ENCODE results near the gene MGA. TPM values are rescaled to one million over a fixed set of nuclear protein-coding genes. Genes with fewer than 3 reads are reported as not detected.

MGA gene
- polyA plus RNA-seq, 4 donors = 31.7 to 35.2 (median 33.2) TPM

GRCh38 chr15:41656188-41656587 lies 4.0 kb upstream of the MGA start:
- no peak for DNase-seq (ENCODE audit: low read depth in 4 of 4, low spot score in 3 of 4)

- DNase-seq (ENCODE audit: low read depth in 4 of 4, low spot score in 3 of 4) = no peak
Observed at GRCh38 chr15:41658689-41659088, 1.5 kb upstream of the MGA start.

DNA sequence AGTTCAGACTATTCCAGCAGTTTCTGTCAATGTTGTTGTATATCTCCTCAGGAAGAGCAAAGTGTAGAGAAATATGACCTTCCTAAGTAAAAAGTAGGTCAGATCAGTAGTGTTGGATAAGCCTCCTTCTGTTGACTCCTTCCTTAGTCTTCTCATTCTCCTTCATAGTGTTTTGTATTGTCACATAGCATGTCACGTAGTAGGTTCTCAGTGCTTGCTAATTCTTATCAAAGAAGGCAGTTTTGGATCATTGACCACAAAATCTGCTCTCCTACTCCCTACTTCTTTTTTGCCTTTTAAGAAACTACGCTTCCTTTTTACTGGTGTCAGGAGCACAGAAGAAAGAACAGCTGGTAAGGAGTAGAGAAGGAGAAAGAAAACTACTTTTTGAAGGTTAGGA lies 1.0 kb upstream of the MGA start:
- DNase-seq (ENCODE audit: low read depth in 4 of 4, low spot score in 3 of 4) = no peak

GRCh38 chr15:41659855-41660234 lies 360 bp upstream of the MGA start:
- peak in 1 of 4 donors; percentile 40 for DNase-seq (ENCODE audit: low read depth in 4 of 4, low spot score in 3 of 4)

DNA sequence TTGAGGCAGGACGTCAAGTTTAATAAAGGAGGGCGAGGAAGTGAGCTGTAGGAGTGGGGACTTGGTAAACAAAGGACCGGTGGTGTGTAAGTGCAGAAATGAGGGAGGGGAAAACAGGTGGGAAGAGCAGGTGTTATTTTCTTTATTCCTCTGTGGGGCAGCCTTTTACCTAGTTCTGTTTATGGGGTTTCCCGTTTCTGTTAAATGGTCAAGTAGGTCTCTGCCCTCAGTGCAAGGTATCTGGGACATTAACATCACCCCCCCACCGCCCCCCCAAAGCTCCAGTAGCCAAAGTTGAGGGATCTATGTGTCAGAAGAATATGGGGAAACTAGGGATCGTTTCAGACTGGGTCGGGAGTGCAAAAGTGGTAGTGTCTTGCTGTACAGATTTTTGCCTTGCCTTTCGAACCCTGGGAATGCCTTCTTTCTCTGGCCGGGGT lies 893 bp downstream of the MGA start:
- no peak for DNase-seq (ENCODE audit: low read depth in 4 of 4, low spot score in 3 of 4)

DNA sequence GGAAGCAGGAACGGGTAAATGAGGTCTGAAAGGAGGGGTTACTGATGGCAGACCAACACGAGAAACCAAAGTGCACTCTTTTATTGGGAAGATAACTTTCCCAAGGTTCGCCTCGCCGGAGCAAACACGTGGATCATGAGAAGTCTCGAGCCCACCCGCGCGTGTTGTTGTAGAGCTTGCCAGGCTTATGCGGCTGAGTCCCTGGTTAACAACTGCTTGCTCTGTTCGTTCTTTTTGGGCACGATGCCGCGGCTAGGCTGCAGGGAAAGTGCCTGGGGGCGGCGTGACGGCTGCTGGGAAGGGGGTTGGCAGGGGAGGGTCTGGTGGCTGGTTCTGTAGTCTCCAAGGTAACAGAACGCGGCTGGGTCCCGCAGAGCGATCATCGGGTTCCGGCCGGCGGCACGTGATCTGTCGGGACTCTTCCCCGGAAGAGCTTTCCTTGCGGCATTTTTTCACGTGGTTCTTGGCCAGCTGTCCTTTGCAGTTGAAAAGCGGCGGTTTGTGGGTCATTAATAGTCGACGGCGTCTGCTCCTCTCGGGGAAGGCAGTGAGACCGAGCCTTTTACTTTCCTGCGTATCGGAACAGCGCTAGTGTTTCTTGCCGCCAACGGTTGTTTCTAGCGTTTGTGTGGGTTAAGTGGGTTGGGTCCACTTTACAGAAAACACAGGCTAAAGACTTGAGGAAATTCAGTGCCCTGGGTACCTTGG lies 1.5 kb downstream of the MGA start:
- peak; percentile 41 to 65 (median 56) for DNase-seq (ENCODE audit: low read depth in 4 of 4, low spot score in 3 of 4)

GRCh38 chr15:41666353-41666920 lies 6.2 kb downstream of the MGA start:
- DNase-seq (ENCODE audit: low read depth in 4 of 4, low spot score in 3 of 4) = no peak

DNA sequence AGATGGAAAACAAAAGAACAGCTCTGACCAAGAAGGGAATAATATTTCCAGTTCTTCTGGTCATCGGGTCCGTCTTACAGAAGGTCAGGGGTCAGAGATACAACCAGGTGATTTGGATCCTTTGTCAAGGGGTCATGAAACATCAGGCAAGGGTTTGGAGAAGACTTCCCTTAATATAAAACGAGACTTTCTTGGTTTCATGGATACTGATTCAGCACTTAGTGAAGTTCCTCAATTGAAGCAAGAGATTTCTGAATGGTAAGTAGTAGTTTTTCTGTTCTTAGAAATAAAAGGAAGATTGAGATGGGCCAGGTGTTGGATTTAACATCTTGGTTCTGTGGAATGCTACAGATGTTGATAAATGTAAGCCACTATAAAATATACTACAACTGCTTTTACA lies 9.5 kb downstream of the MGA start:
- DNase-seq (ENCODE audit: low read depth in 4 of 4, low spot score in 3 of 4) = no peak

DNA sequence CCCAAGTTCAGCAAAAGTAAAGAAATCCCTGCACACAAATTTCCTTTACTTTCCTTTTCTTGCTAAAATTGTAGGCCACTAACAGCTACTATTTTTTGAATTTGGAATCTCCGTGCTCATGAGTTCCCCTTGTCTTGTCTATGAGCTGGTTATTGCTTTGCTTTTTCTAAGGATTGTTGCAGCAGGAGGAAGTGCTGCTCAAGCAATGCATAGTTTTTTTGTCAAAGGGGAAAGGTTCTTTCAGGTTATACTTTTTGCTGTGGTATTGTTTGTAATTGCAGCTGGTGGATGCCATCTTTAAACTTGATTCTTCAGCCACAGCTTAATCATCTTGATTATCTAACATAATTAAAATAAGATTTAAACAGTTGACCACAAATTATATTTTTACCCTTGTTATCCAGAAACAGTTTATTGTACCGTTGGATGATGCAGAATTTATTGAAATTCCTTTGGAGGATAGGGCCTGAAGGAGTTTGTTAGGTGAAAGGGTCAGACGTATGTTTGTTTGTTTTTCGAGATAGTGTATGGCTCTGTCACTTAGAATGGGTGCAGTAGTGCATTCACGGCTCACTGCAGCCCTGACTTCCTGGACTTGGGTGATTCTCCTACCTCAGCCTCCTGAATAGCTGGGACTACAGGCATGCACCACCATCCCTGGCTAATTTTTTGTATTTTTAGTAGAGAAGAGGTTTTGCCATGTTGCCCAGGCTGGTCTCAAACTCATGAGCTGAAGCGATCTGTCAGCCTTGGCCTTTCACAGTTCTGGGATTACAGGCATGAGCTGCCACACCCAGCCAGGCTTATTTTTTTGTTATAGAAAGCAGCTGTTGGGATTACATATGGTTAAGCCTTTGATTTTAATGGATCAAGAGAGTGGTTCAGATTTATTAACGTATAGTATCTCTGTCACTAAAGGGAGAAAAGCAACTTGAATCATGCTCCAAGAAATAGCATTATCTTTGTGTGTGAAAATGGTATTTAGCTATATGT lies 11.7 kb downstream of the MGA start:
- DNase-seq (ENCODE audit: low read depth in 4 of 4, low spot score in 3 of 4) = no peak

DNA sequence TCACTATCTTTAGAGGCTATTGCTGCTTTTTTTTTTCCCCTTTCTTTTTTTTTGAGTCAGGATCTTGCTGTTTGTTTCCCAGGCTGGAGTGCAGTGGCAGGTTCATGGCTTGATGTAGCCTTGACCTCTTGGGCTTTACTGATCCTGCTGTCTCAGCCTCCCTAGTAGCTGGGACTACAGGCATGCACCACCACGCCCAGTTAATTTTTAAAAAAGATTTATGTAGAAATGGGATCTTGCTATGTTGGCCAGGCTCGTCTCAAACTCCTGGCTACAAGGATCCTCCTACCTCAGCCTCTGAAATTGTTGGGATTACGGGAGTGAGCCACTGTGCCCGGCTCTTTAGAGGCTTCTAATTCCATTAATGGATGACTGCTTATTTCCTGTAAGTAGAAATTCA lies 15.1 kb downstream of the MGA start:
- no peak for DNase-seq (ENCODE audit: low read depth in 4 of 4, low spot score in 3 of 4)

DNA sequence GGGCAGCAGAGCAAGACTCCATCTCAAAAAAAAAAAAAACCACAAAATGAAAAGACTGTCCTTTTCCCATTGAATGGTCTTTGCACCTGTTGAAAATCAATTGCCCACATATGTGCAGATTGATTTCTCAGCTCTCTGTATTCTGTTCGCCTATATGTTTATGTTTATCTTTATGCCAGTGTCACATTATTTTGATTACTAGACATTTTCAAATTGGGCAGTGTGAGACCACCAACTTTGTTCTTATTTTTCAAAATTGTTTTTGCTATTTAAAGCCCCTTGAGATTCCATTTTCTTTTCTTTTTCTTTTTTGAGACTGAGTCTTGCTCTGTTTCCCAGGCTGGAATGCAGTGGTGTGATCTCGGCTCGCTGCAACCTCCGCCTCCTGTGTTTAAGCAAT lies 18.5 kb downstream of the MGA start:
- DNase-seq (ENCODE audit: low read depth in 4 of 4, low spot score in 3 of 4) = no peak

- DNase-seq (ENCODE audit: low read depth in 4 of 4, low spot score in 3 of 4) = no peak
Observed at GRCh38 chr15:41683955-41684354, 23.8 kb downstream of the MGA start.

DNA sequence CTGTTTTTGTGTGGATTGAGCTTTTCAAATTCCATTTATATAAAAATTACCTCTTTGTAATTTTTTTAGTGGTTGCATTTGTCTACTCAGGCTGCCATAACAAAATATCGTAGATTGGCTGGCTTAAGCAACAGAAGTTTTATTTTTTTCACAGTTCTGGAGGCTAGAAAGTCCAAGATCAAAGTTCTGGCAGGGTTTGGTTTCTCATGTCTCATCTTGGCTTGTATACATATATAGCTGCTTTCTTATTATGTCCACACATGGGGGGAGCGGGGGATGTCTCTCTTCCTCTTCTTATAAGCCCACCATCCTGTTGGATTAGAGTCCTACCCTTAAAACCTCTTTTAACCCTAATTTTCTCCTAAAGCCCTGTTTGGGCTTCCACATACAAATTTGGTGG lies 28.5 kb downstream of the MGA start:
- no peak for DNase-seq (ENCODE audit: low read depth in 4 of 4, low spot score in 3 of 4)

- DNase-seq (ENCODE audit: low read depth in 4 of 4, low spot score in 3 of 4) = no peak
Observed at GRCh38 chr15:41689083-41689482, 28.9 kb downstream of the MGA start.

DNA sequence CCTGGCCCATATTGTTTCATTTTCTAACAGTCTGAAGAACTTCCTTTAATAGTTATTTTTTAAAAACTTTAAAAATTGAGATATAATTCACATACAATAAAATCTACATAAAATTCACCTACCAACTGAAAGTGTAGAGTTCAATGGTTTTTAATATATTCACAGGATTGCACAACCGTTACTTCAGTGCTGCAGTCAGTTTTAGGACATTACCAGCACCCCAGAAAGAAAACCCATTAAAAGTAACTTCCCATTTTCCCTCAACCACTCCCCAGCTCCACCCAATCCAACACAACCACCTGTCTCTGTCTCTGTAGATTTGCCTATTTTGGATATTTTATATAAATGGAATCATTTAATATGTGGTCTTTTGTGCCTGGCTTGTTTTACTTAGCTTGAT lies 29.6 kb downstream of the MGA start:
- DNase-seq (ENCODE audit: low read depth in 4 of 4, low spot score in 3 of 4) = no peak

DNA sequence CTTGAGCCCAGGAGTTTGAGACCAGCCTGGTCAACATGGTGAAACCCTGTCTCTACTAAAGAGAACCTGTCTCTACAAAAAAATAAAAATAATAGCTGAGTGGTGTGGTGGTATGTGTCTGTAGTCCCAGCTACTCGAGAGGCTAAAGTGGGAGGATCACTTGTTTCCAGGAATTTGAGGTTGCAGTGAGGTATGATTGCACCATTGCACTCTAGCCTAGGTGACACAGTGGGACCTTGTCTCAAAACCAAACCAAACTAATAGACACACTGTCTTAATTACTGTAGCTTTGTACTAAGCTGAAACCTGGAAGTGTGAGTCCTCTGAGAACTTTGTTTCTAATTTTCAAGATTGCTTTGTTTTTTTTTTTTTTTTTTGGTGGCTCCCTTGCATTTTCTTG lies 30.4 kb downstream of the MGA start:
- DNase-seq (ENCODE audit: low read depth in 4 of 4, low spot score in 3 of 4) = no peak

- no peak for DNase-seq (ENCODE audit: low read depth in 4 of 4, low spot score in 3 of 4)
Observed at GRCh38 chr15:41691471-41691870, 31.3 kb downstream of the MGA start.

DNA sequence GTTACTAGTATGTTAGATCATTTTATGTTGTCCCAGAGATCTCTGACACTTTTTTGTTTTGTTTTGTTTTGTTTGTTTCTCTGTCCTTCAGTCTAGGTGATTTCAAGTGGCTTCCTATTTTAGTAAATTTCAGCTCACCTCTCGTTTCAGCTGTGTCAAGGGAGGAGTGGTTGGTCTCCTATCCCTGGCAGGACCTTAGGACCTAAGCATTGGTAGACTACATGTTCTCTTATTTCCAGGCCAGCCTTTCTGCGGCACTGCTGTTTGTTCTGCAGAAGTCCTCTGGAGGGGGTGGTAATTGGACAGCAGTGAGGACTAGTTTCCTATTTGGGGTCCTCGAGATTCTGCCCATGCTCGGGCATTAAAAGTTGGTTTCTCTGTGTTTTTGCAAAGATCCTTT lies 31.8 kb downstream of the MGA start:
- no peak for DNase-seq (ENCODE audit: low read depth in 4 of 4, low spot score in 3 of 4)

DNA sequence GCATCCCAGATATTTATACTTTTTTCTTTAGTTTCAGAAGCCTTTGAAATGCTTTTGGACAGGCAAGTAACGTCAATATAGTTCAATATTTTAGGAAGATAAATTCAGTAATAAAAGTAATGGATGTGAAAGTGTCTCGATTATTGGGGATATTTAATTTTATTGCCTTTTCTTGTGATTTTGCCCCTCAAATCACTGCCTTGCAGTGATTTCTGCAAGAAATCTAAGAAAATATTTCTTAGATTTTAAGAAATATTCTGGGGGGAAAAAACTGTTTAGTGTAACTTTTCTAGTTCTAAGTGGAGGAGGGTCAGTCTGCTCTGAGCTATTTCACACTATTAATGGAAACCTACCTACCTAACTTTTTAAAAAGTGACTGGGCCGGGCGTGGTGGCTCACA lies 33.6 kb downstream of the MGA start:
- DNase-seq (ENCODE audit: low read depth in 4 of 4, low spot score in 3 of 4) = no peak

GRCh38 chr15:41695750-41696436 lies 35.7 kb downstream of the MGA start:
- DNase-seq (ENCODE audit: low read depth in 4 of 4, low spot score in 3 of 4) = peak in 2 of 4 donors; percentile 2 to 12

GRCh38 chr15:41698779-41699178 lies 38.6 kb downstream of the MGA start:
- no peak for DNase-seq (ENCODE audit: low read depth in 4 of 4, low spot score in 3 of 4)

Data from right renal pelvis (tissue), 4 donors.